ENCODE measurements around the gene SLC35C1. TPM values are rescaled to one million over a fixed set of nuclear protein-coding genes. Genes with fewer than 3 reads are reported as not detected.
A peak's percentile ranks its signal among the peaks of the same experiment; 100 is the strongest.

Gene SLC35C1
- total and polyA plus RNA-seq, 2 of the 8 experiments (the other 6 are each of a cell fraction or from before 2014, with no cell fraction given): 4.6 to 10.6 TPM

GRCh38 chr11:45771193-45771565 is 33.8 kb upstream of the SLC35C1 start:
- FAIRE-seq: no peak
- Histone ChIP-seq H2BK120ac (replicated peaks; ENCODE audit: low read depth, low read length) (no peak overlapping the region), H2BK20ac (ENCODE audit: low read length) (0 out of 2 replicates have a peak overlapping the region, but pooled peaks have one; percentile 88), H3K18ac (ENCODE audit: extremely low read depth, low read length) (no peak overlapping the region; the same call in 1 of the 2 replicates), H3K27ac (ENCODE audit: low read depth, low read length) (no peak overlapping the region), H2AK5ac (ENCODE audit: low read depth, low read length) (peak overlapping the region; percentile 56; the same call in 1 of the 2 replicates), H3K9ac (replicated peaks in 1 of 4; ENCODE audit: extremely low read depth in 1 of 4, low read depth in 3 of 4, low read length in 3 of 4) (no peak overlapping the region), H3K79me1 (ENCODE audit: low read depth, low read length) (no peaks in the 10 kb centered on the region), H2BK15ac (ENCODE audit: low read length) (peak overlapping the region; percentile 76; the same call in 1 of the 2 replicates), H3K56ac (replicated peaks; ENCODE audit: insufficient read length, low read depth, low read length) (no peak overlapping the region), H2AFZ (ENCODE audit: low read length) (no peak overlapping the region), H3K23me2 (ENCODE audit: low read depth, low read length) (peaks cover 5% of the 10 kb centered on the region; the same call in 1 of the 2 replicates), H3K4ac (replicated peaks; ENCODE audit: insufficient read length, low read depth, low read length) (peak overlapping the region; percentile 36), H3K27me3 (replicated peaks in 1 of 4; ENCODE audit: control insufficient read depth in 3 of 4, extremely low read depth in 1 of 4, insufficient read depth in 3 of 4, low read length in 3 of 4) (peaks cover 0 to 6% (median 5%) of the 10 kb centered on the region in 4 experiments; a peak in 6 of 7 replicates), H2BK5ac (ENCODE audit: low read depth, low read length) (peak overlapping the region; percentile 85; the same call in 1 of the 2 replicates), H4K5ac (ENCODE audit: insufficient read length, low read depth, low read length) (no peak overlapping the region), H3K4me2 (ENCODE audit: insufficient read depth in 1 of 2, low read depth in 2 of 2, low read length in 2 of 2) (peak overlapping the region; percentile 48 to 99), H3K23ac (ENCODE audit: insufficient read length) (no peak overlapping the region), H3K36me3 (ENCODE audit: control insufficient read depth in 2 of 4, insufficient read depth in 4 of 4, low read length in 3 of 4) (no peaks in the 10 kb centered on the region), H4K20me1 (replicated peaks in 1 of 2; ENCODE audit: control insufficient read depth in 1 of 2, insufficient read depth in 2 of 2, low read length in 2 of 2) (no peaks in the 10 kb centered on the region), H4K91ac (replicated peaks; ENCODE audit: insufficient read length, low read length) (peak overlapping the region; percentile 53), H3K9me3 (ENCODE audit: insufficient read depth in 2 of 2, low read depth in 1 of 2, low read length in 1 of 2) (no peaks in the 10 kb centered on the region), H3K4me1 (replicated peaks in 1 of 4; ENCODE audit: control insufficient read depth in 3 of 4, insufficient read depth in 4 of 4, low read length in 3 of 4) (no peaks in the 10 kb centered on the region; a peak in 1 of 7 replicates), H4K8ac (ENCODE audit: extremely low read depth, insufficient read depth, low read length) (no peak overlapping the region), H3K4me3 (ENCODE audit: extremely low read depth in 1 of 4, insufficient read depth in 2 of 4, low read depth in 3 of 4, low read length in 4 of 4) (peak overlapping the region; percentile 18 to 62 (median 56); a peak in 7 of 8 replicates), H3K14ac (ENCODE audit: insufficient read length) (no peak overlapping the region), H2BK12ac (ENCODE audit: low read depth, low read length) (peak overlapping the region; percentile 88), H3K79me2 (ENCODE audit: control insufficient read depth in 1 of 2, insufficient read depth in 2 of 2, low read length in 2 of 2) (no peaks in the 10 kb centered on the region)
- POLR2A ChIA-PET (ENCODE audit: partially characterized antibody): interaction anchor here (1.2 kb wide), 1 partner anchor 33 kb away, joined by 4 read pairs; no protein-coding TSS in a partner anchor
- WGBS, 2 experiments (ENCODE audit: extremely low coverage in 1 of 2, insufficient coverage in 1 of 2, insufficient read length in 1 of 2, insufficient replicate concordance in 2 of 2, low coverage in 1 of 2, low lambda C conversion rate in 2 of 2, missing lambda C conversion rate in 1 of 2): 13% methylated on average over 18 of the region's 18 CpGs; no CpG with 5 or more reads in 1 of the 2 experiments
- peak in 1 of 2 experiments; percentile 94 for DNase-seq (ENCODE audit: low read depth in 1 of 2, low spot score in 2 of 2)
- CTCF ChIA-PET (ENCODE audit: partially characterized antibody): interaction anchor here (0.5 to 7.2 kb wide), 120 partner anchors 8 to 668 kb away, joined by 3 to 89 read pairs (median 5); partner anchors contain the start of gene SLC35C1
- TF ChIP-seq BACH1 (IDR thresholded peaks at IDR 0.05; ENCODE audit: low read length) (peak; percentile 17; the same call in 1 of the 2 replicates), YY1 (IDR thresholded peaks at IDR 0.05; ENCODE audit: low read depth, low read length) (no peak), RBBP5 (IDR thresholded peaks at IDR 0.05; ENCODE audit: borderline replicate concordance, low read depth, low read length) (no peak), ATF3 (IDR thresholded peaks at IDR 0.05; ENCODE audit: insufficient read depth, low read depth, low read length) (no peak), SAP30 (IDR thresholded peaks at IDR 0.05; ENCODE audit: insufficient read depth, insufficient replicate concordance, low read length) (no peak), CBX5 (IDR thresholded peaks at IDR 0.05; ENCODE audit: low read depth, low read length) (no peak), SP4 (IDR thresholded peaks at IDR 0.05; ENCODE audit: low read length) (no peak), NANOG (IDR thresholded peaks at IDR 0.05; ENCODE audit: insufficient read depth, low read depth, low read length, poor library complexity, severe bottlenecking) (no peak), HDAC6 (IDR thresholded peaks at IDR 0.05; ENCODE audit: low read depth, low read length) (no peak), POU5F1 (IDR thresholded peaks at IDR 0.05; ENCODE audit: low read depth, low read length) (no peak), E2F6 (IDR thresholded peaks at IDR 0.05) (no peak), SP2 (IDR thresholded peaks at IDR 0.05; ENCODE audit: low read length) (no peak)

Data from H1 (cell line).